Peyer's patch (tissue), 4 donors: ENCODE data around the gene UCP2.

Experiments
- CTCF ChIP-seq, 6 experiments: fragments of 450-650 bp in 4 of 6; fragments of 200-600 bp in 2 of 6; sonication (generic) in 1 of 6; IDR thresholded peaks; one replicate each; pipeline ENCODE4 v1.5.1; 2017 to 2019; ENCODE audit warnings: antibody characterized with exemption in 6 of 6, mild to moderate bottlenecking in 3 of 6, moderate library complexity in 1 of 6
- POLR2A ChIP-seq, 2 donors: fragments of 450-650 bp; IDR thresholded peaks; one replicate each; pipeline ENCODE4 v1.5.1; 2017; ENCODE audit warnings: antibody characterized with exemption in 2 of 2, mild to moderate bottlenecking in 2 of 2, moderate library complexity in 2 of 2

GRCh38 chr11:73981051-73981805 lies 1.4 kb downstream of the UCP2 start:
- TF ChIP-seq CTCF (IDR thresholded peaks at IDR 0.05) (no peak), POLR2A (IDR thresholded peaks at IDR 0.05) (no peak)
